Mesendoderm (in vitro differentiated cells): ENCODE data around the gene STK32B. TPM values are rescaled to one million over a fixed set of nuclear protein-coding genes. Genes with fewer than 3 reads are reported as not detected.
"Not testable (repeated sequence)": the region's sequence is repeated elsewhere in the genome, so short reads cannot be mapped to it uniquely, and the experiment has no call there.

ENCODE experiments used
- DNase-seq: peaks from one replicate; pipeline ENCODE4 v3.0.0; 2013
- H2AK5ac ChIP-seq: 2 replicates; pipeline ENCODE4 v1.6.1; 2013; ENCODE audit warnings: low read length, inconsistent platforms
- H2BK120ac ChIP-seq: 2 replicates; pipeline ENCODE4 v1.6.1; 2013; ENCODE audit warnings: low read depth, mild to moderate bottlenecking, low read length, moderate library complexity, mixed read lengths
- H2BK15ac ChIP-seq: replicated peaks from 2 replicates; pipeline ENCODE4 v1.6.1; 2013; ENCODE audit warnings: low read depth, mild to moderate bottlenecking, moderate library complexity
- H2BK5ac ChIP-seq: 2 replicates; pipeline ENCODE4 v1.6.1; 2013; ENCODE audit warnings: low read length, inconsistent platforms
- H3K18ac ChIP-seq: 2 replicates; pipeline ENCODE4 v1.6.1; 2013; ENCODE audit warnings: mild to moderate bottlenecking, low read length, mixed read lengths
- H3K23ac ChIP-seq: one replicate; pipeline ENCODE4 v1.6.1; 2013; ENCODE audit warnings: low read length
- H3K27ac ChIP-seq: 2 replicates; pipeline ENCODE4 v1.5.1; 2013; ENCODE audit warnings: low read depth, mild to moderate bottlenecking, inconsistent platforms, low read length, moderate library complexity
- H3K27me3 ChIP-seq: 2 replicates; pipeline ENCODE4 v1.6.1; 2013; ENCODE audit warnings: low read length, control low read depth, mild to moderate bottlenecking, inconsistent platforms; ENCODE audit not compliant: insufficient read depth, poor library complexity
- H3K36me3 ChIP-seq: 2 replicates; pipeline ENCODE4 v1.6.1; 2013; ENCODE audit warnings: low read length, inconsistent platforms; ENCODE audit not compliant: control insufficient read depth, insufficient read depth
- H3K4ac ChIP-seq: one replicate; pipeline ENCODE4 v1.6.1; 2013; ENCODE audit warnings: low read depth, mild to moderate bottlenecking, low read length, moderate library complexity
- H3K4me1 ChIP-seq: 2 replicates; pipeline ENCODE4 v1.6.1; 2013; ENCODE audit warnings: low read depth, low read length, inconsistent platforms; ENCODE audit not compliant: control insufficient read depth
- H3K4me2 ChIP-seq: 2 replicates; pipeline ENCODE4 v1.6.1; 2013; ENCODE audit warnings: low read length
- H3K4me3 ChIP-seq: 2 replicates; pipeline ENCODE4 v1.5.1; 2013; ENCODE audit warnings: mild to moderate bottlenecking, low read length
- H3K56ac ChIP-seq: one replicate; pipeline ENCODE4 v1.6.1; 2013; ENCODE audit warnings: low read length
- H3K79me1 ChIP-seq: 2 replicates; pipeline ENCODE4 v1.6.1; 2013; ENCODE audit warnings: low read length, inconsistent platforms
- H3K79me2 ChIP-seq: 2 replicates; pipeline ENCODE4 v1.6.1; 2013; ENCODE audit warnings: mild to moderate bottlenecking, low read length; ENCODE audit not compliant: control insufficient read depth, insufficient read depth
- H3K9ac ChIP-seq: 2 replicates; pipeline ENCODE4 v1.6.1; 2013; ENCODE audit warnings: low read length, inconsistent platforms
- H4K5ac ChIP-seq: one replicate; pipeline ENCODE4 v1.6.1; 2013; ENCODE audit warnings: low read length
- H4K8ac ChIP-seq: one replicate; pipeline ENCODE4 v1.6.1; 2013; ENCODE audit warnings: low read depth, mild to moderate bottlenecking, control low read depth, low read length, moderate library complexity
- WGBS: extraction: QIAGEN DNeasy Blood & Tissue Kit; methylation state at CpG from one replicate; pipeline ENCODE4 v1.1.7; 2013; ENCODE audit warnings: low lambda C conversion rate, missing lambda C conversion rate; ENCODE audit not compliant: insufficient coverage; ENCODE audit errors: extremely low coverage; 5-methylcytosine and 5-hydroxymethylcytosine counted together
- polyA plus RNA-seq, 2 experiments: library from polyadenylated mRNA; stranded (reverse); fragments of 200-250 nt; gene quantifications; one replicate each; pipeline ENCODE4 v1.2.3, GENCODE V29; 2013

Gene STK32B
- 0.83 TPM for polyA plus RNA-seq (2013, experiment 1 of 2)
- 0.88 TPM for polyA plus RNA-seq (2013, experiment 2 of 2)

GRCh38 chr4:5051278-5052203 is at the start of gene STK32B:
Gene STK32B, plus strand, starts transcription at chr4:5051480.
- Histone ChIP-seq H3K18ac (no peak within 1 kb of the TSS), H3K4ac (peak within 1 kb of the TSS; percentile 22), H3K56ac (peak within 1 kb of the TSS; percentile 69), H3K79me2 (no peaks in the 10 kb centered on the region), H2AK5ac (no peak within 1 kb of the TSS), H3K36me3 (no peaks in the 10 kb centered on the region), H2BK15ac (no peak within 1 kb of the TSS), H2BK5ac (no peak within 1 kb of the TSS), H3K27ac (no peak within 1 kb of the TSS), H3K27me3 (peaks cover 4% of the 10 kb centered on the region), H3K9ac (peak within 1 kb of the TSS; percentile 59), H3K4me1 (no peaks in the 10 kb centered on the region), H3K4me3 (peak within 1 kb of the TSS; percentile 34), H4K5ac (no peak within 1 kb of the TSS), H3K4me2 (peak within 1 kb of the TSS; percentile 88), H3K79me1 (no peaks in the 10 kb centered on the region), H4K8ac (no peak within 1 kb of the TSS), H2BK120ac (no peak within 1 kb of the TSS), H3K23ac (no peak within 1 kb of the TSS)
- DNase-seq: peak; percentile 82
- WGBS: no CpG with 5 or more reads among the region's 103 CpGs

- not testable (repeated sequence) for H4K8ac ChIP-seq, H3K4me1 ChIP-seq, H3K56ac ChIP-seq, H3K27me3 ChIP-seq, H3K4me3 ChIP-seq, H3K79me1 ChIP-seq, H2BK15ac ChIP-seq, DNase-seq, H3K79me2 ChIP-seq, H2AK5ac ChIP-seq, H3K23ac ChIP-seq, H3K9ac ChIP-seq, H3K27ac ChIP-seq, H3K18ac ChIP-seq, H2BK5ac ChIP-seq, H2BK120ac ChIP-seq, H3K4me2 ChIP-seq, H4K5ac ChIP-seq, H3K4ac ChIP-seq, H3K36me3 ChIP-seq
- WGBS: no CpG with 5 or more reads among the region's 6 CpGs
These were observed 49.6 kb upstream of the STK32B start for GRCh38 chr4:5001641-5002040.

GRCh38 chr4:5003372-5003857 is 47.9 kb upstream of the STK32B start:
- H2BK15ac ChIP-seq: no peak overlapping the region
- H3K36me3 ChIP-seq: no peaks in the 10 kb centered on the region
- H3K4me3 ChIP-seq: no peak overlapping the region
- H2AK5ac ChIP-seq: no peak overlapping the region
- no peak overlapping the region for H3K56ac ChIP-seq
- no peak overlapping the region for H2BK5ac ChIP-seq
- no CpG with 5 or more reads among the region's 9 CpGs for WGBS
- H3K9ac ChIP-seq: no peak overlapping the region
- H3K79me2 ChIP-seq: no peaks in the 10 kb centered on the region
- no peak overlapping the region for H3K4ac ChIP-seq
- DNase-seq: peak; percentile 59
- H3K23ac ChIP-seq: no peak overlapping the region
- no peaks in the 10 kb centered on the region for H3K79me1 ChIP-seq
- no peak overlapping the region for H3K18ac ChIP-seq
- no peak overlapping the region for H3K4me2 ChIP-seq
- H3K27me3 ChIP-seq: no peaks in the 10 kb centered on the region
- no peak overlapping the region for H4K5ac ChIP-seq
- no peak overlapping the region for H2BK120ac ChIP-seq
- H3K27ac ChIP-seq: no peak overlapping the region
- no peak overlapping the region for H4K8ac ChIP-seq
- peaks cover 4% of the 10 kb centered on the region for H3K4me1 ChIP-seq

- no peaks in the 10 kb centered on the region for H3K27me3 ChIP-seq
- no peaks in the 10 kb centered on the region for H3K79me1 ChIP-seq
- WGBS: no CpG with 5 or more reads among the region's 3 CpGs
- no peak overlapping the region for H2BK15ac ChIP-seq
- H2BK120ac ChIP-seq: no peak overlapping the region
- H3K18ac ChIP-seq: no peak overlapping the region
- H3K4me2 ChIP-seq: no peak overlapping the region
- no peak overlapping the region for H3K23ac ChIP-seq
- H4K5ac ChIP-seq: no peak overlapping the region
- H3K9ac ChIP-seq: no peak overlapping the region
- no peak overlapping the region for H3K4ac ChIP-seq
- H2AK5ac ChIP-seq: no peak overlapping the region
- no peak overlapping the region for H2BK5ac ChIP-seq
- H3K4me1 ChIP-seq: peaks cover 4% of the 10 kb centered on the region
- no peak overlapping the region for H3K4me3 ChIP-seq
- no peaks in the 10 kb centered on the region for H3K36me3 ChIP-seq
- H3K56ac ChIP-seq: no peak overlapping the region
- no peaks in the 10 kb centered on the region for H3K79me2 ChIP-seq
- no peak overlapping the region for H3K27ac ChIP-seq
- no peak for DNase-seq
- H4K8ac ChIP-seq: no peak overlapping the region
These were observed 47.4 kb upstream of the STK32B start for GRCh38 chr4:5003918-5004317.

- no CpG with 5 or more reads among the region's 8 CpGs for WGBS
- Histone ChIP-seq H3K36me3 (no peaks in the 10 kb centered on the region), H4K5ac (no peak overlapping the region), H3K27ac (no peak overlapping the region), H3K79me2 (no peaks in the 10 kb centered on the region), H3K18ac (no peak overlapping the region), H2BK120ac (no peak overlapping the region), H3K4me2 (no peak overlapping the region), H4K8ac (no peak overlapping the region), H3K56ac (no peak overlapping the region), H2AK5ac (no peak overlapping the region), H3K4ac (no peak overlapping the region), H3K79me1 (no peaks in the 10 kb centered on the region), H3K23ac (no peak overlapping the region), H2BK15ac (no peak overlapping the region), H3K4me1 (peaks cover 4% of the 10 kb centered on the region), H3K4me3 (no peak overlapping the region), H3K27me3 (no peaks in the 10 kb centered on the region), H3K9ac (no peak overlapping the region), H2BK5ac (no peak overlapping the region)
- no peak for DNase-seq
These were observed 46.8 kb upstream of the STK32B start for GRCh38 chr4:5004496-5004895.
